Cardiac muscle cell (in vitro differentiated cells and primary cell): ENCODE measurements around the gene ARHGAP15. TPM values are rescaled to one million over a fixed set of nuclear protein-coding genes. Genes with fewer than 3 reads are reported as not detected.

Experiments used
- DNase-seq, 2 donors: peaks; one replicate each; pipeline versions ENCODE4 v3.0.0 to v3.0.0-alpha.2; 2010 to 2017; ENCODE audit warnings: low read depth in 1 of 2, low spot score in 1 of 2
- H3K27ac ChIP-seq: fragments of 200-600 bp; sonication (generic); 2 replicates; pipeline ENCODE4 v1.5.1; 2016
- H3K27me3 ChIP-seq: fragments of 200-600 bp; sonication (generic); 2 replicates; pipeline ENCODE4 v1.6.0; 2016; ENCODE audit warnings: control low read depth
- H3K36me3 ChIP-seq: fragments of 200-600 bp; sonication (generic); 2 replicates; pipeline ENCODE4 v1.5.1; 2016; ENCODE audit warnings: control low read depth
- H3K4me1 ChIP-seq: fragments of 200-600 bp; sonication (generic); 2 replicates; pipeline ENCODE4 v1.8.1; 2017; ENCODE audit warnings: low read depth, mild to moderate bottlenecking, mixed run types
- H3K4me3 ChIP-seq: fragments of 200-600 bp; sonication (generic); 2 replicates; pipeline ENCODE4 v1.5.1; 2016; ENCODE audit warnings: mild to moderate bottlenecking
- H3K9me3 ChIP-seq: fragments of 200-600 bp; sonication (generic); 2 replicates; pipeline ENCODE4 v1.5.1; 2017; ENCODE audit warnings: low read depth, mild to moderate bottlenecking, control low read depth
- polyA plus RNA-seq: library from polyadenylated mRNA; unstranded; fragments of >200 nt; fragmentation: Nextera tagmentation; extraction: Ambion mirVana; gene quantifications from 2 replicates; pipeline ENCODE4 v1.2.1, GENCODE V29; 2016
- total RNA-seq: library from RNA; depleted of rRNA; stranded (reverse); fragments of >200 nt; gene quantifications from 2 replicates; pipeline ENCODE4 v1.2.3, GENCODE V29; 2016
- TF ChIP-seq, protein P1 (sequence below): IDR thresholded peaks from 2 replicates; pipeline ENCODE4 v1.5.1; 2012; ENCODE audit warnings: low read depth, mild to moderate bottlenecking, low read length

ARHGAP15 gene
- total and polyA plus RNA-seq, 2 experiments from 2014 or later, result not detected

GRCh38 chr2:143588746-143589145, 459.5 kb downstream of the ARHGAP15 start:
- TF ChIP-seq, protein P1, sequence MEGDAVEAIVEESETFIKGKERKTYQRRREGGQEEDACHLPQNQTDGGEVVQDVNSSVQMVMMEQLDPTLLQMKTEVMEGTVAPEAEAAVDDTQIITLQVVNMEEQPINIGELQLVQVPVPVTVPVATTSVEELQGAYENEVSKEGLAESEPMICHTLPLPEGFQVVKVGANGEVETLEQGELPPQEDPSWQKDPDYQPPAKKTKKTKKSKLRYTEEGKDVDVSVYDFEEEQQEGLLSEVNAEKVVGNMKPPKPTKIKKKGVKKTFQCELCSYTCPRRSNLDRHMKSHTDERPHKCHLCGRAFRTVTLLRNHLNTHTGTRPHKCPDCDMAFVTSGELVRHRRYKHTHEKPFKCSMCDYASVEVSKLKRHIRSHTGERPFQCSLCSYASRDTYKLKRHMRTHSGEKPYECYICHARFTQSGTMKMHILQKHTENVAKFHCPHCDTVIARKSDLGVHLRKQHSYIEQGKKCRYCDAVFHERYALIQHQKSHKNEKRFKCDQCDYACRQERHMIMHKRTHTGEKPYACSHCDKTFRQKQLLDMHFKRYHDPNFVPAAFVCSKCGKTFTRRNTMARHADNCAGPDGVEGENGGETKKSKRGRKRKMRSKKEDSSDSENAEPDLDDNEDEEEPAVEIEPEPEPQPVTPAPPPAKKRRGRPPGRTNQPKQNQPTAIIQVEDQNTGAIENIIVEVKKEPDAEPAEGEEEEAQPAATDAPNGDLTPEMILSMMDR, result no peak
- no peaks in the 10 kb centered on the region for H3K4me1 ChIP-seq
- no peaks in the 10 kb centered on the region for H3K9me3 ChIP-seq
- no peaks in the 10 kb centered on the region for H3K27me3 ChIP-seq
- no peak overlapping the region for H3K4me3 ChIP-seq
- no peaks in the 10 kb centered on the region for H3K36me3 ChIP-seq
- H3K27ac ChIP-seq, result no peak overlapping the region
- DNase-seq, result no peak

GRCh38 chr2:143594161-143594560, 464.9 kb downstream of the ARHGAP15 start:
- TF ChIP-seq, protein P1, result no peak
- Histone ChIP-seq H3K27me3 (no peaks in the 10 kb centered on the region), H3K4me3 (no peak overlapping the region), H3K36me3 (no peaks in the 10 kb centered on the region), H3K27ac (no peak overlapping the region), H3K4me1 (no peaks in the 10 kb centered on the region), H3K9me3 (no peaks in the 10 kb centered on the region)
- DNase-seq, result no peak

DNA sequence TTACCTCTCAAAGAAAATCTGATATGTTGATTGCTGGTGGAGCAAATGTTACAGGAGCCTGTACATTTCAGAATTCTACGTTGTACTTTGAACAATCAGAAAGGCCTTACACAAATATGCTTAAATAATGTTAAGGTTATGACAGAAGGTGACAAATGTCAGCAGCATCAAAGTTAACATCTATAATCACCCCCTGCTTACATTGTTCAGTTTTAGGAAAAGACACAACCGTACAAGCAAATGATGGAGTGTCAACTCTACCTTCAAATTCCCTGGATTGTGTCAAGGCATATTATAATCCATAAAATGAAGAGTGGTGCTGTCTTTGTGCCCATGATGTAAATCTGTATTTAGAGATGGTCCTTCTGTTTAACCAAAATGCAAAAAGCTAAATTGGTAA, 465.5 kb downstream of the ARHGAP15 start:
- H3K27me3 ChIP-seq, result no peaks in the 10 kb centered on the region
- no peak overlapping the region for H3K27ac ChIP-seq
- H3K9me3 ChIP-seq, result no peaks in the 10 kb centered on the region
- no peaks in the 10 kb centered on the region for H3K36me3 ChIP-seq
- DNase-seq, result no peak
- H3K4me3 ChIP-seq, result no peak overlapping the region
- TF ChIP-seq, protein P1, result no peak
- H3K4me1 ChIP-seq, result no peaks in the 10 kb centered on the region

DNA sequence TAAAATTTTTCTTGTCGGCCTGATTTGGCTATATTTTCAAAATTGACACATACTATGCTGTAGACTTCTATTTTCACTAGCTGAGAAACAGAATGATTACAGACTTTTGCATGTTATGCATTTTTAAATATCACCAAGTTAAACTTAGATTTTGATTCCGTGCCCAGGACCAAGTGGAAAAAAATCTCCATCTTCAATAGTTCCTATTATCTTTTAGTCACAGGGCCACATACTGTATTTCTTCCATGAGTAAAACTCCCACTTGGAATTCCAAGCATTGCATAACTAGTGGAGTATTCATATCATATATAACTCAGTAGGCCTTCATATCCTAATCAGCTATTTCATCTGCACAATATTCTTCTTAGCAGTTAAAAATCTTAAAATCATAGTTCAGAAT, 470.9 kb downstream of the ARHGAP15 start:
- DNase-seq, result peak in 1 of 2 donors; percentile 22
- Histone ChIP-seq H3K4me1 (no peaks in the 10 kb centered on the region), H3K36me3 (no peaks in the 10 kb centered on the region), H3K4me3 (no peak overlapping the region), H3K27ac (no peak overlapping the region), H3K9me3 (no peaks in the 10 kb centered on the region), H3K27me3 (no peaks in the 10 kb centered on the region)
- TF ChIP-seq, protein P1, result no peak

- Histone ChIP-seq H3K4me1 (no peaks in the 10 kb centered on the region), H3K36me3 (no peaks in the 10 kb centered on the region), H3K4me3 (no peak overlapping the region), H3K9me3 (no peaks in the 10 kb centered on the region), H3K27me3 (no peaks in the 10 kb centered on the region), H3K27ac (no peak overlapping the region)
- DNase-seq, result no peak
- TF ChIP-seq, protein P1, result no peak
These were observed 472.6 kb downstream of the ARHGAP15 start for GRCh38 chr2:143601828-143602227.
